HG03097 (cell line): ENCODE measurements around the gene DPPA5.
"Not testable (repeated sequence)": the region's sequence is repeated elsewhere in the genome, so short reads cannot be mapped to it uniquely, and the experiment has no call there.

Source experiments
- ATAC-seq: cut with Tn5 transposase; IDR thresholded peaks from one replicate; pipeline ENCODE4 v1.9.1; 2021; ENCODE audit not compliant: unreplicated experiment, low FRiP score

The DPPA5 gene

DNA sequence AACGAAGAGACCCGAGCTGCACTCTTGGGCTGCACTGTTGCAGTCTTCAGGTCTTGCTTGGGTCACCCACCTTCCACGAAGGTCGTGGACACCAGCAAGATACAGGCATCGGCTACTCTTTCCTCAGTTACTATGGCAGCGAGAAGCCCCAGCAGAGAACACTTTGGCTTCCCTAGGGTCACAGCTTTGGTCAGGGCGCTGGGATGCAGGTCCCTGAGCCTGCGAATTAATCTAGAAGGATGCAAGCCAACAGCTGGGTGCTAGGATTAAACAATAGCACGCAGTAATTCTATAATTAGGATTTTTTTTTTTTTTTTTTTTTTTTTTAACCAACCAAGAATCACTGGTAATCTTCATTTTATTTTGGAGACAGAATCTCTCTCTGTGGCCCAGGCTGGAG lies 10.5 kb upstream of the DPPA5 start:
- ATAC-seq, result no peak

DNA sequence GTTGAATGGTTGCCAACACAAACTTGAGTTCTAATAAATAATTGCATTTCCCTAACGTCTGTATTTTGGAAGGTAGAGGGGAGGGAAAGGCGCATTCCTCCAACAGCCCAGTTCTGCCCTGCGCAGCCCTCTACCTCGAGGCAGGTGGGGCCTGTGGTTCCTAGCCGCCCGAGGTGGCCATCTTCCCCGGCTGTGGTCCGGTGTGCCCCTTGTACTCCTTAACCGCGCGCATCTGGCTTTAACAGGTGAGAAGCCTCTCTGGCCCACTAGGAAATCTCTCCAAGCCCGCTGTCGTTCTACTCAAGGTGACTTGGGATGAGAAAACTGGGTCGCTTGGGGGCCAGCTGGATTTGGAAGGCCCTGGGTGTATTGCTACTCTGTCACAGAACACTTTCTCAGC lies 10.0 kb upstream of the DPPA5 start:
- no peak for ATAC-seq

DNA sequence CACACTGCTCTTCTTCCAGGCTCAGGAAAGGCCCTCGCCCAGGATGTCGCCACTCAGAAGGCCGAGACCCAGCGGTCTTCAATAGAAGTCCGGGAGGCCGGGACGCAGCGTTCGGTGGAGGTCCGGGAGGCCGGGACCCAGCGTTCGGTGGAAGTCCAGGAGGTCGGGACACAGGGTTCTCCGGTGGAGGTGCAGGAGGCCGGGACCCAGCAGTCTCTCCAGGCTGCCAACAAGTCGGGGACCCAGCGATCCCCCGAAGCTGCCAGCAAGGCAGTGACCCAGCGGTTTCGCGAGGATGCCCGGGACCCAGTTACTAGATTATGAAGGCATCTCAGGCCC lies 9.4 kb upstream of the DPPA5 start:
- ATAC-seq, result no peak

DNA sequence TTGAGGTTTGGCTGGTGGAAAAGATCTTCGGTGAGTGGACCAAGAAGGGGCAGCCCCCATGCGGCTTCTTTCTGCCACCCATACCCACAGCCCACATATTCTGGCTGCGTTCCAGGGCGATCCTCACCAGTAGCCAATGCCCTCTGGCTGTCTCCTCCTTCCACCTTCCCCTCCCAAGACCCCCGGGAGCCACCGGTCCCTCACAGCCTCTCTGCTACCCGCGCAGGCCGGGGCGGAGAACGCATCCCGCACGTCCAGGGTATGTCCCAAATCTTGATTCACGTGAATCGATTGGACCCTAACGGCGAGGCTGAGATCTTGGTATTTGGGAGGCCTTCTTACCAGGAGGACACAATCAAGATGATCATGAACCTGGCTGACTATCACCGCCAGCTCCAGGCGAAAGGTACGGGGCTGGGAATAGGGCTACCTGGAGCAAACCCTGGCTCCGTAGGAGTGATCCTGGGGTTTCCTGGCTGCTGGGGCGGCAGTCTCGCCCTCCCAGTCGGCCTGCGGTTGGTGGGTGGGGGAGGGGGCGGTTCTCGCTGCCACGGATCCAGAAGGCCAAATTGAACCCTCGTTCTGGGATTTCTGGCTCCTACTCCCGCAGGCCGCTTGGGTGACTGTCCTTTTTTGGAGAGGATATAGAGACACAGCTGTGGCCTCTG lies 8.9 kb upstream of the DPPA5 start:
- no peak for ATAC-seq

DNA sequence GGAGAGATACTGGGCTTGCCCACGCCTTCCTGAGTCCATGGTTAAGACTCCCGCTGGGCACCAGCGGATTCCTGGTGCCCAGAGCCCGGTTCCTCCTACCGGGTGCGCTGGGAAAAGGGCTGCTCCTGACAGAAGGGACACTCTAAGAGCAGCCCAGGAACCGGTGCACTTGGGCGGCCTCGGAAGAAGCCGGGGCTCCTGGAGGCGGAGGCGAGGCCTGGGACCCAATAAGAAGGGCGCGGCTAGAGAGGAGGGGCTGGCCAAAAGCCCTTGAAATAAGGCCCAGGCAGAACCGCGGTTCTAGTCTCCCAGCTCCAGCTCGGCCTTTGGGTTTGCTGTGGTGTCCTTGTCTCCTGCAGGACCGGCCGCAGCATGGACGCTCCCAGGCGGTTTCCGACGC lies 8.3 kb upstream of the DPPA5 start, which contains the start of gene KHDC3L:
Gene KHDC3L (plus strand): TSS at position 301 of the 400 bp plus-strand sequence. CDS start 72 bp downstream, at position 373.
- ATAC-seq, result no peak

DNA sequence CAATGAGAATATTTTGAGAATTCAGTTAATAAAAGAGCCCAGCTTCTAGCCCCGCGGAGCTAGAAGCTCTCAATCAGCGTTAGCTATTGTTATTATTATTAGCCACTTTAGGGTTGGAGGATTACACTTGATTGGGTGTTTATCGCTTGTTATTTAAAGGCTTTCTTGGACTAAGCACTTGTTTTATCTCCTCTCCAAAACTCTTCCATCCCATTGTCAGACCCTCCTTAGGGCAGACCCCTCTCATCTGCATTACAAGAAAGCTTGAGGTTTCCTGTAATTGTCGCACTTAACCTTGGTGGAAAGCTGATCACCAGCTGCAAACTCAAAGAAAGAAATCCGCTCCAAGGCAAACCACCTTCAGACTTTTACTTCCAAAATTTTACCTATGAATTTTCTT lies 4.8 kb downstream of the DPPA5 start:
- ATAC-seq, result no peak

DNA sequence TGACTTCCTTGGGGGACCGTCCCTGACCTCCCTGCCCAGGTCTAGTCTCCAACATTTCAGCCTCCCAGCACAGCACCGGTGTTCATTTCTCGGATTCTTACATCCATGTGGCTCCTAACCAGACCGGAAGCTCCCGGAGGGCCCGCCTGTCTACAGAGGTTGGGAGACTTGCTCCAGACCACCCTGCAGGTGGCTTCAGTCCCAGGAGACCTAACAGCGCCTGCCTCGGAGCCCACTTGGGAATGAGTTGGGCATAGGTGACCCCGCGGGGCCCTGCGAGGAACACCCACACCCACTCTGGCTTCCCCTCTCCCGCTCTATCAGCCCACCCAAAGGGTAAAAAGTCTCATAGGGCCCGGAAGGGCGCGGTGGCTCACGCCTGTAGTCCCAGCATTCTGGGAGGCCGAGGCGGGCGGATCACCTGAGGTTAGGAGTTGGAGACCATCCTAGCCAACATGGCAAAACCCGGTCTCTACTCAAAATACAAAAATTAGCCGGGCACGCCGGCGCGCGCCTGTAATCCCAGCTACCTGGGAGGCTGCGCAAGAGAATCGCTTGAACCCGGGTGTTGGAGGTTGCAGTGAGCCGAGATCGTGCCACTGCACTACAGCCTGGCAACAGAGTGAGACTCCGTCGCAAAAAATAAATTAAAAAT lies 5.4 kb downstream of the DPPA5 start:
- no peak for ATAC-seq

DNA sequence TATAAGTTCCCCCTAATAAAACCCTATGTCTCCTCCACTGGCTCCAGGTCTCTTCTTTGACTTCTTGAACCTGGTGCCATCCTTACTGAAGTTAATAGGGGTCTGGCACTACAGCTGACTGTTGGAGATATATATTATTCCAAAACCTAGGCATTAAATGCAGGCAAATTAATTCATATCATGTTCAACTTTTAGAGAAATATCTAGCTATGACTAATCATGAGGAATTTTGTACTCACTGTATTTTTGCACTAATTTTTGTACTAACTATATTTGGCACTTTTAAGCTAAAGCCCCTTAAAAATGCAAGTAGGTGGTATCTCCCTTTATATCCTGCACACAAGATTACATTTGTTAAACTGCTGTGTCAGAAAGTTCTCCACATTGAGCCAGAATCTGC lies 10.9 kb downstream of the DPPA5 start:
- no peak for ATAC-seq

DNA sequence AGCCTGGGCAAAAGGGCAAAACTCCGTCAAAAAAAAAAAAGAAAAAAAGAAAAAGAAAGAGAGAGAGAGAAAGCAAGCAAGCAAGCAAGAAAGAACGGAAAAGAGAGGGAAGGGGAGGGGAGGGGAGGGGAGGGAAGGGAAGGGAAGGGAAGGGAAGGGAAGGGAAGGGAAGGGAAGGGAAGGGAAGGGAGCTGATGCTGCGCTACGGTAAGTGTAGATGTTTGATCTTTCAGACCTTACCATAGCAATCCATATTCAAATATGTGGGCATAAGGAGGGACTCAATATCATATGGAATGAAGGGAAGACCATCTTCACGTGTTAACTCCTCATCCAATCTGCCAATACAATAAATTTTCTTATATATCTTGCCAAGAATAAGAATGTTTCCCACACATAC lies 11.9 kb downstream of the DPPA5 start:
- ATAC-seq, result no peak

DNA sequence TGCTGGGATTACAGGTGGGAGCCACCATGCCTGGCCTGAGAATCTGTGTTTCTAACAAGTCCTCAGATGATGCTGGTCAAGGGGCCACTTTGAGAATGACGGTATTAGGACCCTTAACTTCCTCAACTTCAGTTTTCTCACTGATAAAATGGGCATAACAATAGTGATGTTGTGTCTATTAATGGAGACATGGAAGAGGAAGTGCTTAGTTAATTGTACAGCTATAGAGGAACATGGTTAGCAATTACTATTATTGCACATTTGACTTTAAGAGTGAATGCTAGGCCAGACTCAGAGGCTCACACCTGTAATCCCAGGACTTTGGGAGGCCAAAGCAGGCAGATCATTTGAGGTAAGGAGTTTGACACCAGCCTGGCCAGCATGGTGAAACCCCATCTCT lies 12.7 kb downstream of the DPPA5 start:
- no peak for ATAC-seq

DNA sequence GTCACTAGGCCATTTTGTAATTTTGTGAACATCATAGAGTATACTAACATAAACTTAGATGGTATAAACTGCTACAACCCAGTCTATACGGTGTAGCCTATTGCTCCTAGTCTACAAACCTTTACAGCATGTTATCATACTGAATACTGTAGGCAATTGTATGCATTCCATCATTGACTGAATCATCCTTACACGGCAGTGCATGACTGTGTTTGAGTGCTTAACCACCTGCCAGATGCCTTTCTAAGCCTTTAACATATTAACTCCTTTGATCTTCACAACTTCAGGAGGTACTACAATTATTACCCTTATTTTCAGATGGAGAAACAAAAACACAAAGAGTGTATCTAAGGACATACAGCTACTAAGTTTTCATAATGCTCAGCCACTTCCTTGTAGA lies 14.0 kb downstream of the DPPA5 start:
- no peak for ATAC-seq

DNA sequence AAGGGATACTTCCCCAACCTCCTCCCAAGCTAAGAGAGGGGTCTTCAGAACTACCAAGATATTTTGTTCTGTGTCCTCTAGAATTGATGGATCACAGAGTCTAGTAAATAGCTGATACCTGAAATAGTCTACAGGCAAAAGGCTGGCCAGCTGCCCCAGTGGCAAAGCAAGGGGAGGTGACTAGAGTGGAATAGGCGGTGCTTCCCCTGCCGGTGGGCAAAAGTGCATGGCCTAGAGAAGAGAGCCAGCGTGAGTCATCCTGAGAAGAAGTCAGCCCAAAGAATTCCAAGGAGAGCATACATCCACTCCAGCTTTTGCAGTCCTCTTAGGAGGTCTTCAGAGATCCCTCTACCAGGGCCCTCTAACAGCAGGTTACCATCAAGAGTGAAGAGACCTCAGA lies 14.7 kb downstream of the DPPA5 start:
- ATAC-seq, result no peak

DNA sequence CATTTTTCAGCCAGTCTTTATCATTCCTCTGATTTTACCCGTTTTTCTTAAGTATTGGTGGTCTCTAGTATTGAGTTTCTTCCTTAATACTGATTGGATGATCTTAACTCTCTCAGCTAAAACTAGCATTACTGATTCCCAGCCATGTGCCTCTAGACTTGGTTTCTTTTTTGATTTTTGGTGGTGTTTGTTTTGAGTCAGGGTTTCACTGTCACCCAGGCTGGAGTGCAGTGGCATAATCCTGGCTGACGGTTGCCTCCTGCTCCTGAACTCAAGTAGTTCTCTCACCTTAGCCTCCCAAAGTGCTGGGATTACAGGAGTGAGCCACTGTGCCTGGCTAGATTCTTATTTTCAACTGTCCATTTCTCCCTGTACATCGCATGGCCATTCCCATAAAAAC lies 24.9 kb downstream of the DPPA5 start:
- ATAC-seq, result no peak

DNA sequence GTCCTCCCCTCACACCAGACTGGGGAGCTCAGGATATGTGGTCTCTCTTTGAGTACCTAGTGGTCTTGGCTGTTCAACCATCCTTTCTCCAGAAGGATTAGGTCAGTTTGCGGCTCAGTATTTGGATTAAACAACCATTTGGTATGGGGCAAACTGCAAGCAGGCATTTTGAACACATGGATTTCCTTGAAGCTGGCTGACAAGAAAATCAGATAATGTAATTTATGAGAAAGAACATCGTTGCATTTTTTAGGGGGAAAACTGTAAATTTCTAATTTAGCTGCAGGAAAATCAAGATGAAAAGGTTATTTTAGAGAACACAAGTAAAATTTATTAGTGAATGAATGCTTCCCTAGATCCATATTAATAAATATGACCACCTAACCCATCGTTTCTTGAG lies 25.3 kb downstream of the DPPA5 start:
- no peak for ATAC-seq

DNA sequence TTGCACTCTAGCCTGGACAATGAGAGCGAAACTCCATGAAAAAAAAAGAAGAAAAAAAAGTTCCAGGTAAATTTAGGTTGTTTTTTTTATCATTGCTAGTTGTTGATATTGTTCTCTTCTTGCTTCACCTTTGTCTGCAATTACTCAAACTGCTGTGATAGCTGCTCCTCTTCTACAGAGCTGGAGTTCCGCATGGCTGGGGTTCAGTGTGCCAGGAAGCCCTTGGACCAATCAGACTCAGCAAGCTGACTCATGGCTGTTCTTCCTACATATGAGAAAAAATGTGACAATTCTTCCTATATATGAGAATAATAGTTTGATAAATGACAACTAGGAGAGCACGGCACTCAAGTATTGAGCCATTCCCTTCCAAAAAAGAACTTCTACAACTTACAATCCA lies 28.4 kb downstream of the DPPA5 start:
- ATAC-seq, result no peak

DNA sequence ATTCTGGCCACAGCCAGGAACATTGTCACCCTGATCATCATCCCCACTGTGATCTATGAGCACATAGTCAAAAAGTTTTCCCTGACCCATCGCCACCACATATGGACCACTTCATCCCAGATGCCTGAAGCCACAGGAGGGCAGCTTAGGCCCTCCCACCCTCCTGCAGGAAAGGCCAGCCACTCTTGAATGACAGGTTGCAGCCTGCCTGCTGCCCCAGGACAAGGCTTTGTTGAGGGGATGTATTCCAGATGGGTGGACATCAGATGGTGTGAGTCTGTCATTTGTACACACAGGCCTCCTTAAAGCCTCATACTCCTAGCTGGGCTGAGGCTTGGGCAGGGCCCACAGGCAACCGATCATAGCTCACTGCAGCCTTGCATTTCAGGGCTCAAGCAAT lies 30.8 kb downstream of the DPPA5 start:
- ATAC-seq, result no peak

DNA sequence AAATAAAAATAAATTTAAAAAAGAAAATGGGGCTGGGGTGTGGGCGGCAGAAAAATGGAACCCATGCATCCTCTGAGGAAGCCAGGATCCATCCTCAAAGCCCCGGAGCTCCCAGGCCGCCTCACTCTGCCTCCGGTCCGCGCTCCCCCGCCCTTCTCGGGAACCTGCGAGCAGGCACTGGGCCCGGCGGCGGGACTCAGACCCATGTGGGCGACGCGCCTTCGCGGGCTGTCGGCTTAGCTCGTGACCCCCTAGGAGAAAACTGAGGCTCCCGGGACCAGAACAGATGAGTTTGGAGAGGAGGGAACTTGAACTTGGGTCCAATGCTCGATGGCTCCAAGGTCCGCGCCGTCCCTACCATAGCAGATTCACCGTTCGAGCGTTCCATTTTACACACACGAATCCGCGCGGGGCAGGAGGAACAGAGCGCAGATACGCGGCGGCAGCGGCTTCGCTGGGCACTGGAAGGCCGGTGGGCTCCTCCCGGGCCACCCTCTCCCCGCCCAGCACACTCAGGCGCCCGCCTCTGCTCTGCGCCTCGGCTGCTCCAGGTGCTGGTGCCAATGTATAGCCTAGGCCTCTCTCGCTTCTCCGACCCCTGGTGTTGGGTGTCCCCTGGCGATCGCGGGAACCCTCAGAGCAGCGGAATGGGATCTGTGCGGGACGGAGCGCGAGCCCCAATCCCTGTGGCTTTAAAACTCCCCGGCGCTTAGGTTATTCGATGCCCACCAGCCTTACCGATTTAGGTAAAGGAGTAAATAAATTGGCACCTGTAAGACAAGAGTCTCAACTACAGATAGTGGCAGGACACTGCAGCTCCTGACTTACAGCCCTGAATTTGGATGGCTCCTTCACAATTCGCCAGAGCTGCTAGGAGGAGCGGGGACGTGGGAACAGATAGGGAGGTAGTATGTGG lies 39.2 kb downstream of the DPPA5 start:
- no peak for ATAC-seq

DNA sequence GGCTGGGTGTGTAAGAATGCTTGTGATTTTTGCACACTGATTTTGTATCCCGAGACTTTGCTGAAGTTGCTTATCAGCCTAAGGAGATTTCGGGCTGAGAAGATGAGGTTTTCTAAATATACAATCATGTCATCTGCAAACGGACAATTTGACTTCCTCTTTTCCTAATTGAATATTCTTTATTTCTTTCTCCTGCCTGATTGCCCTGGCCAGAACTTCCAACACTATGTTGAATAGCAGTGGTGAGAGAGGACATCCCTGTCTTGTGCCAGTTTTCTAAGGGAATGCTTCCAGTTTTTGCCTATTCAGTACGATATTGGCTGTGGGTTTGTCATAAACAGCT lies 43.6 kb downstream of the DPPA5 start:
- ATAC-seq, result not testable (repeated sequence)

DNA sequence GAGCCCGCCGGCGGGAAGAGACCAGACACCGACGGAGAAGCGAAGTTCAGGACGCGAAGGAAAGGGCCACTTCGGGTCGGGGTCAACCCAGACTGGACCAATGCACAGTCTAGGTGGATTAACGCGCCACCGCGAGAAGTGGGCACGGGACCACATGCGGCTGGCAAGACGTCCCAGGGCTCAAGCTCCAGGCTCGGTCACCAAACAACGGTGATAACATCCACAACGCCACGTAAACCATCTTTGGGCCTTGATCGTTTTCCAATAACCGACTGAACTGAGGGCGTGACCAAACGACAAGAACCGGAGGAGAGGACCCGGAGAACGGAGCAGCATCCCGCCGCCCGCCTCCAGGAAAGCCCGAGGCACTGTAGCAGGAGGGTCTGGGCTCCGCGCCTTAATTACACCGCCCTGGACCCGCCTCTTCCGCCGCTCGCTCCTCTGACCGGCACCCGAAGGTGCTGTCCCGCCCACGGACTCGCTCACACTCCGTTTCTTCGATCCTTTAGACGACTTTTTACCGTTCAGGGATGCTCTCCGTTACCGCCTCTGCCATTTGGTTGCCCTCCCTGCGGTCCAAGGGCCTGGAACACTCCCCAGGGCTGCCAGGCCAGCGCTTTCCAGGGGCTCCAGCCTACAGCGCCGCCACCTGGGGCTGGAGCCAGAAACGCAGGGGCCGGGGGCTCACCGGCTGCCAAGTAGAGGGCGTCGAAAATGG lies 44.1 kb downstream of the DPPA5 start:
- peak; percentile 95 for ATAC-seq

DNA sequence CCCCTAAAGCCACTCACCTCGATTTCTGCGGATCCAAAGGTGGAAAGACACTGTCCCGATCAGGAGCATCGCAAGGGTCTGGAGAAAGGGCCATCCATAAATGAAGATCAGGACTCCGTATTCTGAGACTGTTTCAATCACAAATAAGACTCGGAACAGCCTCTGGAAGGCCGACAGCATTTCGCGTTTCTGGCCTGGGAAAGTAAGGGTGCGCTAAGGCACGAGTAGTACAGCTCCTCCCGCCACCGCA lies 44.6 kb downstream of the DPPA5 start:
- ATAC-seq, result no peak

DNA sequence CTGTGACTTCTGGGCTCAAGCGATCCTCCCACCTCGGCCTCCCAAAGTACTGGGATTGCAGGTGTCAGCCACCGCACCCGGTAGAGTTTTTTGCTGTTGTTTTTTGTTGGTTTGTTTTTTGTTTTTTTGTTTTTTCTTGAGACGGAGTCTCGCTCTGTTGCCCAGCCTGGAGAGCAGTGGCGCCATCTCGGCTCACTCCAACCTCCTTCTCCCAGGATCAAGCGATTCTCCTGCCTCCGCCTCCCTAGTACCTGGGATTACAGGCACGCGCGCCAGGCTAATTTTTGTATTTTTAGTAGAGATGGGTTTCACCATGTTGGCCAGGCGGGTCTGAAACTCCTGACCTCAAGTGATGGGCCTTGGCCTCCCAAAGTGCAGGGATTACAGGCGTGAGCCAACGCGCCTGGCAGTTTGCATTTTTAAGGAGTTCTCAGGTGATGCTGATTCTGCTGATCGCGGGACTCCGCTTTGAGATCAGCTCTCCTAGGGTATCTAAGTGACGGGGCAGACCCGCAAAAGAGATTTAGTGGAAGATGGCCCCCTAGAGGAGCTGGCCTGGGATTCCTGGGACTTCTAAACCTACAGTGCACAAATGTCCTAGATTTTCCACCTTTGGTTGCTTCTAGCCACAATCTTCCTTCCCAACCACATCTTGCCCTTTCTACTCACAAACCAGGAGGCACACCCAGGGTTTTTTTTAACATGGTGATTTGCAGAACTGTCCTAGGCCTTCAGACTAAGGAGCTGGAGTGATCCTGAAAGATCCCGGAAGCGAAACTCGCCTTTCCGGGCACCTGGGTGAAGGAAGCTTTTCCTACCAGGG lies 45.2 kb downstream of the DPPA5 start:
- no peak for ATAC-seq
